ENCODE results near the gene STX18. TPM values are rescaled to one million over a fixed set of nuclear protein-coding genes. Genes with fewer than 3 reads are reported as not detected.

STX18 gene
- total and polyA plus RNA-seq, 10 of the 15 experiments (the other 5 are each of a cell fraction or from before 2014, with no cell fraction given) = 8.2 to 46.6 (median 31.1) TPM

GRCh38 chr4:4564522-4564921 lies 22.7 kb upstream of the STX18 start:
- FAIRE-seq (no peak), DNase-seq (ENCODE audit: low read depth, low spot score) (no peak), ATAC-seq (no peak)
- Histone ChIP-seq H4K20me1 (ENCODE audit: control insufficient read depth, insufficient read depth) (no peaks in the 10 kb centered on the region), H3K9me3 (replicated peaks; ENCODE audit: control insufficient read depth, insufficient read depth, low read length) (no peaks in the 10 kb centered on the region), H3K4me3 (no peak overlapping the region), H2AFZ (ENCODE audit: control insufficient read depth, low read depth, low read length) (no peak overlapping the region), H3K9ac (ENCODE audit: control insufficient read depth, insufficient read depth, low read length) (no peak overlapping the region), H3K79me2 (ENCODE audit: control insufficient read depth, insufficient read depth, low read length) (no peaks in the 10 kb centered on the region), H3K4me1 (ENCODE audit: control insufficient read depth, insufficient read depth, low read length) (no peaks in the 10 kb centered on the region), H3K27ac (ENCODE audit: control insufficient read depth, insufficient read depth) (no peak overlapping the region), H3K4me2 (ENCODE audit: control insufficient read depth, insufficient read depth) (no peak overlapping the region), H3K27me3 (replicated peaks in 1 of 2; ENCODE audit: control insufficient read depth in 2 of 2, insufficient read depth in 2 of 2, low read length in 1 of 2) (no peaks in the 10 kb centered on the region), H3K36me3 (ENCODE audit: control insufficient read depth in 2 of 2, insufficient read depth in 2 of 2, low read length in 1 of 2) (peaks cover 0 to 9% of the 10 kb centered on the region in 2 experiments; a peak in 2 of 4 replicates)
- ChIA-PET CTCF (interaction anchor here (1.6 to 2.3 kb wide), 3 partner anchors 10 to 48 kb away, joined by 4 to 6 read pairs (median 5); no protein-coding TSS in a partner anchor), SMC1A (ENCODE audit: uncharacterized antibody, unreplicated experiment) (interaction anchor here (1.4 kb wide), 1 partner anchor 17 kb away, joined by 3 read pairs; no protein-coding TSS in a partner anchor), POLR2A (no interaction called here), RAD21 (ENCODE audit: unreplicated experiment) (no interaction called here)
- BruUV-seq (replicated peaks) = no TSS peak
- intact Hi-C loops (cut with micrococcal nuclease; ENCODE audit: unreplicated experiment) (no loop called here), in situ Hi-C loops (cut with MboI) (no loop called here)
- TF ChIP-seq PAX5 (IDR thresholded peaks at IDR 0.05; ENCODE audit: borderline replicate concordance, low read depth, low read length) (no peak), EP300 (IDR thresholded peaks at IDR 0.05; ENCODE audit: borderline replicate concordance in 1 of 2, control insufficient read depth in 1 of 2, low read depth in 2 of 2, low read length in 2 of 2) (no peak), RAD51 (IDR thresholded peaks at IDR 0.05) (no peak), E2F4 (IDR thresholded peaks at IDR 0.05; ENCODE audit: low read depth, low read length) (no peak), CEBPB (IDR thresholded peaks at IDR 0.05; ENCODE audit: borderline replicate concordance in 1 of 2, low read depth in 2 of 2, low read length in 2 of 2) (no peak), TAF1 (IDR thresholded peaks at IDR 0.05; ENCODE audit: borderline replicate concordance, low read depth, low read length) (no peak), MTA2 (IDR thresholded peaks at IDR 0.05; ENCODE audit: low read depth) (no peak), ZSCAN29 (IDR thresholded peaks at IDR 0.05) (no peak), IRF3 (IDR thresholded peaks at IDR 0.05) (no peak), EZH2 (IDR thresholded peaks at IDR 0.05; ENCODE audit: borderline replicate concordance, control insufficient read depth, low read depth, low read length) (no peak), FOXK2 (IDR thresholded peaks at IDR 0.05) (no peak), SIX5 (IDR thresholded peaks at IDR 0.05; ENCODE audit: low read depth, low read length, severe bottlenecking) (no peak), HDAC2 (IDR thresholded peaks at IDR 0.05) (no peak), ZNF592 (IDR thresholded peaks at IDR 0.05) (no peak)
- TF ChIP-seq, protein P1, sequence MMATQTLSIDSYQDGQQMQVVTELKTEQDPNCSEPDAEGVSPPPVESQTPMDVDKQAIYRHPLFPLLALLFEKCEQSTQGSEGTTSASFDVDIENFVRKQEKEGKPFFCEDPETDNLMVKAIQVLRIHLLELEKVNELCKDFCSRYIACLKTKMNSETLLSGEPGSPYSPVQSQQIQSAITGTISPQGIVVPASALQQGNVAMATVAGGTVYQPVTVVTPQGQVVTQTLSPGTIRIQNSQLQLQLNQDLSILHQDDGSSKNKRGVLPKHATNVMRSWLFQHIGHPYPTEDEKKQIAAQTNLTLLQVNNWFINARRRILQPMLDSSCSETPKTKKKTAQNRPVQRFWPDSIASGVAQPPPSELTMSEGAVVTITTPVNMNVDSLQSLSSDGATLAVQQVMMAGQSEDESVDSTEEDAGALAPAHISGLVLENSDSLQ (IDR thresholded peaks at IDR 0.05) = no peak
- whole genome bisulfite sequencing (ENCODE audit: insufficient coverage, insufficient replicate concordance, low lambda C conversion rate, missing lambda C conversion rate) = 96% methylated on average over 3 of the region's 3 CpGs
